NCI-H2171 (cell line): ENCODE data around the gene BLOC1S3.

ENCODE experiments used
- DNase-seq: peaks from one replicate; lab custom pipeline; 2025; lab: John Stamatoyannopoulos, UW

BLOC1S3 gene

DNA sequence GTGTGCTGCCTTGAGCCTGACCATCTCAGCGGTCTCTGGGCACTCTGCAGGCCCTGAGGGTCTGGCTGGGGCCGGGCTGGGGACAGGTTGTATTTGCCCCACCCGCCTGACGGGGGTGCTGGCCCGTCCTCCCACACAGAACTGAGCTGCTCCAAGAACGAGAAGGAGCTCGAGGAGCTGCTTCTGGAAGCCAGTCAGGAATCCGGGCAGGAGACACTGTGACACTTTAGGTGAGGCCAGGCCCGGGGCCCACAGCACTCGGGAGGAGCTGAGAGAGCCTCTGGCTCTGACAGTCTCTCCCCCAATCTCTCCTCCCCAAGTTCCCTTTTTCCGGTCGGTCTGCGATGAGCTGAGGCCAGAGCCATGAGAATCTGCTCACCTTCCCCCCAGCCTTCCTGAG is 32.3 kb upstream of the BLOC1S3 start:
- no peak for DNase-seq

GRCh38 chr19:45146741-45147205 is 31.8 kb upstream of the BLOC1S3 start:
- no peak for DNase-seq

DNA sequence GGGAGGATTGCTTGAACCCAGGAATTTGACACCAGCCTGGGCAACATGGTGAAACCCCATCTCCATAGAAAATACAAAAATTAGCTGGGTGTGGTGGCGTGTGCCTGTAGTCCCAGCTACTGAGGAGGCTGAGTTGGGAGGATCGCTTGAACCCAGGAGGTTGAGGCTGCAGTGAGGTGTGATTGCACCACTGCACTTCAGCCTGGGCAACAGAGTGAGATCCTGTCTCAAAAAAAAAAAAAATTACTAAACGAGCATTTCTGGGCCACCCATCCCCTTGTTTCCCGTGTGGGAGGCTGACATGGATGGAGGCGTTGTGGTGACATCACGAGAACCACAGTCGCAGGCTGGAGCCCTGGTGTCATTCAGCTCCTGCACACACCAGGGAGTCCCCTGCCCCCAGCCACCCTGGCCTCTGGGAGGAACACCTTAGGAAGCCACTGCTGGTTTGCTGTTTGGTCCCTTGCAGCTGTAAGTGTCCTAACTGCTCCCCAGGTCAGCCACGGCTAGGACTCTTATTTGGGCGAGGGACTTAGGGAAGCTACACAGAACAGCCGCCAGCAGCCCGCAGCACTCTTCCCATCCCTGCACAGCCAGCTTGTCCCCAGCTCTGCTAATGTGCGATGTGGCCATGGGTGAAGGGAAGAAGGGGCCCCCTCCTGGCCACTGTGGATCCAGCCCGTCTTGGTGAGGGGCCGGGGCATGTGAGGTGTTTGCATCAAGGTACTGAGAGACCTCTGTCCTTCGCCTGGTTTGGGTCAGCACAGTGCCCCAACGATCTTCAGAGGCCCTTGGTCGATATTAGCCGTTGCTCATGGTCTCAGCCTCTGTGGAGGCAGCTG is 30.5 kb upstream of the BLOC1S3 start:
- DNase-seq, result no peak

GRCh38 chr19:45149129-45149528 is 29.5 kb upstream of the BLOC1S3 start:
- no peak for DNase-seq

GRCh38 chr19:45150180-45150579 is 28.4 kb upstream of the BLOC1S3 start:
- DNase-seq, result no peak

DNA sequence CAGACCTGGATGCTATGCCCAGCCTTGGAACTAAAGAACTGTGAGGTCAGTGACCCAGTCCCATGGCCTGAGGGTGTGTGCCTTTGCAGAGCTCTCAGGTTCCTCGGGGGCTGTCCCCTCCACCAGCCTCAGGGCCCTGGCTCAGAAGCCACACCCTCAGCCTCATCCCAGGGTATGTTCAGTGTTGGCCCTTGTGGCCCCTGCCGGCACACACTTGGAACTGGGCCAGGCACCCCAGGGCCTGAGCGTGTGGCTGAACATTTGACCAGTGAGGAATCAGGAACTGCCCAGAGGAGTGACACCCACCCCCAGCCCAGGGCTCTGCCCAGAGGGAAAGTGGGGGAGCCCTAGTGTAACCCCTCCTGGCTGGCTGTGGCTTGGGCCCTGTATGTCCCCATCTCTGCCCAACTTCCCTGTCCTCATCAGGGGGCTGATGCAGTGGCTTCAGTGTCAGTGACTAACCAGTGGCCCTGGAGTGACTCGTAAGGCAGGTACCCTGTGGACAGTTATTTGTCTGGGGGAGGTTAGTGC is 27.8 kb upstream of the BLOC1S3 start:
- no peak for DNase-seq

DNA sequence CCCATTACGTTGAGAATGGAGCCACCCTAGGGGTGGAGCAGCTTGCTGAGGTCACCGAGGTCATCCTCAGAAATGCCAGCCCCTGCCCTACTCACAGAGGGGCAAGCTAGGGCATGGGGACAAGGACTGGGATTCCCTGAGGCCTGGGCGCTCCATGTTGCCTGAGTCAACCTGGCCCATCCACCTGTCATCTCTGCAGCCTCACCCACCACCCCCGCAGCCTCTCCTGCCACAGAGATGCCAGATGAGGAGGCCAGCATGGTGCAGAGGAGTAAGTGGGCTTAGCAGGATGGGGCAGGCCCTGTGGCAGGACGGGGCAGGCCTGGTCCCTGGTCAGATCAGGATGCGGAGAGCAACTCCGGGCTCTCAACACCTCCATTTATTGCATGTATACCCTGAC is 27.3 kb upstream of the BLOC1S3 start:
- no peak for DNase-seq

DNA sequence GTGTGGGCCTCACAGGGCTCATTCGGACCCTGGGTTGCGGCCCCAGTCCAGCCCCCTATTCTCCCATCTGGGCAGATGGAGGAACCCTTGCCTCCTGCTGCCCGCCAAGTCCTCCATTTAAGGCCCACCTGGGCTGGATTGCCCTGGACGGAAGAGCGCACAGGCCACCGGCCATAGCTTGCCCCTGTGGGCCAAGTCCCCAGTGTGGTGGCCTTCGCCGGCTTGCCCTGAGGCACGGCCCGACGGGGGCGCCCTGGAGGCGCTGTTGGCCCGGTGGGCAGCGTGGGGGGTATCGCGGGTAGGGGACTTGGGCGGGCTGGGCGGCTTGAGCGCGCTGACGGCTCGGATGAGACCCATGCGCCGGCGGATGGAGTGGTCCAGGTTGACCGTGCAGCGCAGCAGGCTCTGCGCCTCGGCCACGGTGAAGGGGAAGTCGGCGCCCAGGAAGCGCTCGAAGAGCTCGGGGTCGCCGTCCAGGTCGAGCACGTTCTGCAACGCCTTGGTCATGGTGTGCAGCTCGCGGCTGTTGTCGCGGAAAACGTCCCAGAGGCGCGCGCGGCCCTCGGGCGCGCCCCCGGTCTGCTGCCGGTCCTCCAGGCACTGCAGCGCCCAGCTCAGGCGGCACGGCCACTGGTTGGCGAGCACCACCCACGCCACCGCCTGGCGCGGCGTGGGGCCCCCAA is 26.6 kb upstream of the BLOC1S3 start:
- no peak for DNase-seq

- DNase-seq, result no peak
Observed at GRCh38 chr19:45152504-45153338, 25.9 kb upstream of the BLOC1S3 start.

GRCh38 chr19:45153339-45154063 is 25.1 kb upstream of the BLOC1S3 start:
- peak; percentile 42 for DNase-seq

DNA sequence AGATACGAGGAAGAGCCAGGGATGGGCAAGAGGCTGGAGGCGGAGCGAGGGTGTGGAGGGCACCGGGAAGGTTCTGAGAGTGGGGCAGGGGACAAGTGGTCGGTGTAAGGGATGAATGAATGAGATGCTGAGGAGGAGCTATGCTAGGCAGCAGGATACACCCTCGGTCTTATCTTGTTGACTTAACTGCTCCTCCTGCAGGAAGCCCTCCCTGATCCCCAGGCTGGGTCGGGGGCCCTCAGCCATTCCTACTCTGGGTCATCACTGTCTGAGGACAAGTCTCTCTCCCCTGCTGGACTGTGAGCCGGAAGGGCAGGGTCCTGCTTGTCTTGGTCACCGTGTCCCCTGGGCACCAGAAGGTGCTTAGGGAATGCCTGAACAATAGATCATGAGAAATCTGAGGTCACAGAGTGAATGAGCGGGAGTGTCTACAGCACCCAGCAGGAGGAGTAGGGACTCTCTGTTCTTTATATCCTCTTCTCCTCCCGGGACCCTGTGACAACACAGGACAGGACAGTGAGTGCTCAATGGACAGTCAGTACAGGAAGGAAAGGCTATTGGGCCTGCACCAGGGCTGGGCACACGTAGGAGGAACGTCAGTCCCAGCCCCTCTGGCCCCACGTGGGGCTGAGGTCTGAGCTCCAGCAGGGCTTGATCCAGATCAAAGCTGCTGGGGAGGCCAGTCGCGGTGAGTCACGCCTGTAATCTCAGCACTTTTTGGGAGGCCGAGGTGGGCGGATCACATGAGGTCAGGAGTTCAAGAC is 24.3 kb upstream of the BLOC1S3 start:
- DNase-seq, result no peak

GRCh38 chr19:45156011-45156630 is 22.5 kb upstream of the BLOC1S3 start:
- no peak for DNase-seq

DNA sequence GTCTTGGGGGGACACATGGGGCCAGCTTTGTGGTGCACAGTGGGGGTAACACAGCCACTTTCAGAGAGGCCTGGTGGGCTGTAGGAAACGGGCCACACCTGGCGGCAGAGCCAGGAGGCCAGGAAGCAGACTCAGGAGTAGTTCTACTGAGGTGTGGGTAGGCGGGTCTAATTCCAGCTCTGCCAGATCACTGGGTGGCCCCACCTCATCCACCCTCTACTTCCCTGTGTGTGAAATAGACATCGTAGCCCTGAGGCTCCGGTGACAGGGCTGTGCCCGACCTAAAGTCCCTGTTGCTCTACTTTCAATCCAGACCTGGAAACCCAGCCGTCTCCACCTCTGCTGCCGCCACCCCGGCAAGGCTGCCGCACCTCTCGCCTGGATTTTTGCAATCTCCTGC is 21.8 kb upstream of the BLOC1S3 start:
- no peak for DNase-seq

- DNase-seq, result no peak
Observed at GRCh38 chr19:45158503-45159209, 19.9 kb upstream of the BLOC1S3 start.

DNA sequence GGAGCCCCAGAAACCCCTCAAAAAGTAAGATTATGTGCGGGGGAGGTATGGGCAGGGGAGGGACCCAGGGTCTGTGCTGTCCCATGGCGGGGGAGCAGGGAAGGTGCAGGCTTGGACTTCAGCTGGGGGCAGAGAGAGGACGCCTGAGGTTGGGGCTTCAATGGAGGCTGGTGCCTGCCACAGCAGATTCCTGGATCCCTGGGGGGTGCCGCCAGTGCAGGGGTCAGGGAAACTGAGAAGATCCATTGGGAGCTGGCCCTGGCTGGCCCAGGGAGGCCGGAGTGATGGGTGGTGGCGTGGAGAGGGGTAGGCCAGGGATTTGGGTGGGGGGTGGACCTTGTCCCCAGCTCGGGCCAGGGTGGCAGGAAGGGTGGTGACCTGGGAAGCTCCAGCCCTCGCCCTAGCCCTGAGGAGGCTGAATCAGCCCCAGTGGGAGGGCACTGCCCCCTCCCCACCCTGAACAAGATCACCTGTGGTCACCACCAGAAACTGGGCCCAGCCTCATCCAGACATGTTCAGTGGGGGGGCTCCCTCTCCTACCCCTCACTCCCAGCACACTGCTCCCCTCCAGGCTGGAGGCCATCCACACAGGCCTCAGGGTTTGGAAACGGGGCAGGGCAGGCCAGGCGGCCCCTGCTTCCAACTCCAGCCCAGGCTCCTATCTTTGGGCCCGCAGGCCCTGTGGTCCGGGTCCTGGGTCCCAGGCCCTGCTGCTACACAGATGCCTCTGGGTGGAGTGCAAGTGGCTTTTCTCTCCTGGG is 19.2 kb upstream of the BLOC1S3 start:
- no peak for DNase-seq

DNA sequence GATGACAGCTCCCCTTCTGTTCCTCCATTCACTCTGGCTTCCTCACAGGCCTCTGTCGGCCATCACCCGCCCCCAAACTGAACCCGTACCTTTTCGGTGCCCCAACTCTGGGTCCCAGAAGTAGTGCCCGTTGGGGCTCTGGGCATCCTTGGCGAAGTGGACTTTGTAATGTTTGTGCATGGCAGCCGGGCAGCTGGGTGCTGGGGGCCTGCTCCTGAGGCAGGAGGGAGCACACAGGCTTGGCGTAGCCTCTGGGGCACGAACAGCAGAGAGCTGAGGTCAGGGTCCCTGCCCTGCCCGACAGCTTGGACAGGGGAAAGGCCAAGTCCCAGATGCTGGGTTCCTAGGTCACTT is 18.6 kb upstream of the BLOC1S3 start:
- DNase-seq, result no peak

- no peak for DNase-seq
Observed at GRCh38 chr19:45160870-45161737, 17.5 kb upstream of the BLOC1S3 start, which contains the start of gene NKPD1. Gene NKPD1, minus strand, starts transcription at chr19:45160982. Its CDS starts 832 bp downstream, at chr19:45160150.
